A673 (cell line): Measurements from ENCODE around the gene KIAA1614. TPM values are rescaled to one million over a fixed set of nuclear protein-coding genes. Genes with fewer than 3 reads are reported as not detected.
A peak's percentile ranks its signal among the peaks of the same experiment; 100 is the strongest.

Experiments used
- BruUV-seq: library from RNA; stranded (reverse); fragments of 400-500 nt; replicated peaks from 2 replicates; lab custom pipeline; 2021; lab: Mats Ljungman, UMichigan
- CTCF ChIA-PET: fragments of 300-600 bp; sonication (Branson Sonifier 250); formaldehyde crosslinking; loops from one replicate; lab custom pipeline; 2022; ENCODE audit warnings: antibody characterized with exemption; lab: Charles Lee
- POLR2A ChIA-PET: fragments of 300-600 bp; sonication (Branson Sonifier 250); formaldehyde crosslinking; loops from one replicate; lab custom pipeline; 2022; ENCODE audit warnings: antibody characterized with exemption; ENCODE audit not compliant: low non-redundant PET; lab: Charles Lee
- DNase-seq: peaks from one replicate; pipeline ENCODE4 v3.0.0-alpha.2; 2015; ENCODE audit warnings: low spot score
- H3K27ac ChIP-seq: fragments of 200-600 bp; sonication (generic); 2 replicates; pipeline ENCODE4 v1.5.1; 2016; ENCODE audit warnings: mixed run types, low read depth, mild to moderate bottlenecking, mixed read lengths, antibody characterized with exemption, low read length; ENCODE audit not compliant: poor library complexity, severe bottlenecking
- H3K27me3 ChIP-seq: fragments of 200-600 bp; sonication (generic); replicated peaks from 2 replicates; pipeline ENCODE4 v1.6.1; 2017; ENCODE audit warnings: mixed run types, low read depth, mild to moderate bottlenecking, mixed read lengths, antibody characterized with exemption, low read length; ENCODE audit not compliant: insufficient read depth, poor library complexity
- H3K36me3 ChIP-seq: fragments of 200-600 bp; sonication (generic); 2 replicates; pipeline ENCODE4 v1.6.1; 2016; ENCODE audit warnings: mixed run types, mild to moderate bottlenecking, mixed read lengths, antibody characterized with exemption, low read length; ENCODE audit not compliant: insufficient read depth, poor library complexity, severe bottlenecking
- H3K4me1 ChIP-seq: fragments of 200-600 bp; sonication (generic); 2 replicates; pipeline ENCODE4 v1.6.1; 2017; ENCODE audit warnings: mixed run types, mild to moderate bottlenecking, mixed read lengths, antibody characterized with exemption, low read length; ENCODE audit not compliant: insufficient read depth, poor library complexity, severe bottlenecking
- H3K4me3 ChIP-seq: fragments of 200-600 bp; sonication (generic); 2 replicates; pipeline ENCODE4 v1.5.1; 2016; ENCODE audit warnings: low read depth, mixed run types, mild to moderate bottlenecking, mixed read lengths, low read length; ENCODE audit not compliant: poor library complexity, severe bottlenecking
- H3K9me3 ChIP-seq: fragments of 200-600 bp; sonication (generic); 2 replicates; pipeline ENCODE4 v1.6.1; 2016; ENCODE audit warnings: mixed run types, low read depth, mild to moderate bottlenecking, mixed read lengths, antibody characterized with exemption, low read length; ENCODE audit not compliant: poor library complexity, severe bottlenecking
- CTCF ChIP-seq: fragments of 300-800, 200-600 bp; sonication (generic); conservative IDR thresholded peaks from 2 replicates; pipeline ENCODE4 v1.5.1; 2017; ENCODE audit warnings: low read depth, mild to moderate bottlenecking, antibody characterized with exemption, low read length, moderate library complexity, mixed read lengths
- EZH2 ChIP-seq: fragments of 200-600 bp; sonication (generic); IDR thresholded peaks from 2 replicates; pipeline ENCODE4 v1.6.1; 2017; ENCODE audit warnings: borderline replicate concordance, low read depth, mild to moderate bottlenecking, mixed read lengths, antibody characterized with exemption, low read length; ENCODE audit not compliant: poor library complexity, severe bottlenecking
- intact Hi-C: fragments of 100-400 bp; cut with micrococcal nuclease; formaldehyde crosslinking; loops from one replicate; pipeline ENCODE4 v1.10.0; 2022; ENCODE audit not compliant: unreplicated experiment
- total RNA-seq: library from RNA; stranded (reverse); gene quantifications from 2 replicates; pipeline ENCODE4 v1.2.3, GENCODE V29; 2021

The KIAA1614 gene
- total RNA-seq, 1 experiment from 2014 or later = 0.67 TPM

GRCh38 chr1:180881806-180882509 is 30.7 kb upstream of the KIAA1614 start:
- intact Hi-C loops = loop anchor here (1.0 to 10.0 kb wide), 4 partner anchors 153 to 365 kb away; partner anchors contain the start of gene MR1
- Histone ChIP-seq H3K4me3 (no peak overlapping the region), H3K9me3 (no peaks in the 10 kb centered on the region), H3K27me3 (no peaks in the 10 kb centered on the region), H3K4me1 (no peaks in the 10 kb centered on the region), H3K36me3 (no peaks in the 10 kb centered on the region), H3K27ac (no peak overlapping the region)
- ChIA-PET CTCF (interaction anchor here (0.6 to 1.1 kb wide), 10 partner anchors 16 to 366 kb away, joined by 3 to 39 read pairs (median 4); no protein-coding TSS in a partner anchor), POLR2A (no interaction called here)
- no TSS peak for BruUV-seq
- no peak for TF ChIP-seq EZH2
- peak; percentile 55 for TF ChIP-seq CTCF
- DNase-seq = peak; percentile 63

GRCh38 chr1:180884588-180885300 is 28.0 kb upstream of the KIAA1614 start:
- H3K27ac ChIP-seq = no peak overlapping the region
- ChIA-PET POLR2A (no interaction called here), CTCF (no interaction called here)
- DNase-seq = no peak
- H3K36me3 ChIP-seq = no peaks in the 10 kb centered on the region
- no peak overlapping the region for H3K4me3 ChIP-seq
- TF ChIP-seq EZH2 (no peak), CTCF (no peak)
- no peaks in the 10 kb centered on the region for H3K9me3 ChIP-seq
- no peaks in the 10 kb centered on the region for H3K4me1 ChIP-seq
- no TSS peak for BruUV-seq
- no peaks in the 10 kb centered on the region for H3K27me3 ChIP-seq
- intact Hi-C loops = loop anchor here (5.0 to 10.0 kb wide), 2 partner anchors 150 to 367 kb away; partner anchors contain the start of gene MR1

- no TSS peak for BruUV-seq
- Histone ChIP-seq H3K27ac (no peak overlapping the region), H3K27me3 (no peaks in the 10 kb centered on the region), H3K36me3 (no peaks in the 10 kb centered on the region), H3K4me1 (no peaks in the 10 kb centered on the region), H3K9me3 (no peaks in the 10 kb centered on the region), H3K4me3 (no peak overlapping the region)
- DNase-seq = no peak
- CTCF ChIA-PET = no interaction called here
- POLR2A ChIA-PET = no interaction called here
- intact Hi-C loops = loop anchor here (10.0 kb wide), 1 partner anchor 148 kb away; the partner anchor contains the start of gene MR1
- TF ChIP-seq CTCF = no peak
- no peak for TF ChIP-seq EZH2
Measured at GRCh38 chr1:180886338-180886737, 26.4 kb upstream of the KIAA1614 start.
